ENCODE data around the gene HOMER2.
"Not testable (repeated sequence)": the region's sequence is repeated elsewhere in the genome, so short reads cannot be mapped to it uniquely, and the experiment has no call there.

HOMER2 gene

DNA sequence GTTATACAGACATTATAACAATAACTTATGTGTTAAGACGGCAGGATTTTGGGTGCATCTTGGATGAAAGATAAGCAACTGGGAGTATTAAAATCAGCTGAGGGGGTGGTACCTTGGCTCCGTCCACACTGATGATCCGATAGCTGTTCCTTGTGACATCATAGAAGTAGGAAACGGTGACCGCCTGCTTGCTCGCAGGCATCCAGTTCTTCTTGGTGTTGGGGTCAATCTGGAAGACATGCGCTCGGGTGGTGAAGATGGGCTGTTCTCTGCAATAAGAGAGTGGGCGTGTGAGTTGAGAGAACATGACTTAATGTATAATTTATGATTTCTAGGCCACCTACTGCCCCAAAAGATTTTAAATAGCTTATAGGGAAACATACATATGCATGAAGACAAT lies 59.9 kb downstream of the HOMER2 start:
- no peak for DNase-seq

DNA sequence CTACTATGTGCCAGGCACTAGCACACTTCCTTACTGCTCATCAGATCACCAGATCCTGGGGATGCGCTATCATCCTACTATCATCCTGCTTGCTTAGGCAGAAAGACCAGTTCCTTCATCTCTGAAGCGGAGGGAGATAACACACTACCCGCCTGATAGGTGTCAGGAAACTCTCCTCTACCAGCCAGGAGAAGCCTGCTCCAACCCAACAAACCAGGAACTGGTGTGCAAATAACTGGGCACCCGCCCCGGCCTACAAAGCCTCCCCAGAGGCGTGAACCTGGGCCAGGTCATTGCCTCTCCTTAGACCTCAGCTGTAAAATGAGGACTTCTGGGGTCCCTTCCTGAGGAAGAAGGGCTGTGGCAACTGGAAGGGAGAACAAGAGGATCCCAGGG lies 61.5 kb downstream of the HOMER2 start:
- DNase-seq, result no peak

- DNase-seq, result no peak
Observed at GRCh38 chr15:82890338-82890994, 62.1 kb downstream of the HOMER2 start.

DNA sequence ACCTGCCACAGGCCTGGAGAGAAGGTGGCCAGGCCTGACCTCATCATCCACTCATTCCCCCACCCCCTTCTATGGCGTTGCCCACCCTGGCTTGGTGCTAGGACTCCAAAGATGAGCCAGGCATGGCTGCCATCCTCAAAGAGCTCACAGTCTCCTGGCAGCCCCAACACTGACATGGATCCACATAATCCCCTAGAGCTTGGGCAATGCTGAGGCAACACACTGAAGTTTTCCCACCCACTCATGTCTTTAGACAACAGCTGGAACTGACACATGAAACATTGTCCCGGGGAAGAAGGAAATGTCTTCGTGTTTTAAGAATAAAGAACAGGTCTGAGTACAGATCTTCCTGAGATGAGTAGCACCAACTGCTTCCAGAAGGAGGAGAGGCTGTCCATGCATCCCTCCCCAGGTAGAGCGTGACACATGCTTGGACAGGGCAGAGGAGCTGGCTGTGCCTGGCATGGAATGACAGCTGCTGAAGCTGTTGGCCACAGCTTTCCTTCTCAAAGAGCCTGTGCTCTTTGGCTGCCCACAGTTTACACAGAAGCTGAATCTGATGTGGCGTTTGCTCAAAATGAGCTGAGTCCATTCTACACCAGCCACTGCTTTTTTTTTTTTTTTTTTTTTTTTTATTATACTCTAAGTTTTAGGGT lies 70.1 kb downstream of the HOMER2 start:
- no peak for DNase-seq

DNA sequence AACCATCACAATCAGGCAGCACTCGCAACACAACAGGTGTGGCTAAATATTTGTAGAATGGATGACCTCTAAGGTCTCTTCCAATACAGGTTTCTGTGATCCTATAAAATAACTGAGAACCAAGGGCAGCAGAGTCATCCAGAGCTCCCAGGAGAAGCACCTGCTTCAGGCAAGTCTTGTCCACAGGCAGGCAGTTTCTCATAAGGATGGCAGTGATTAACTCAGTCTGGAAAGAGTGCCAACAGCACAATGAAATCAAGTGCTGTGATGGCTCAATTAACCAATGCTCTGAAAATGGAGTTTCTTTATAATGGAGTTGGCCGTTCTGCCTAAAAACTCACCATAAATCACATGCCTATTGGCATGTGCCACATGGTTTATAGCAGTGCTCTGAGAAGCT lies 70.8 kb downstream of the HOMER2 start:
- DNase-seq, result no peak

DNA sequence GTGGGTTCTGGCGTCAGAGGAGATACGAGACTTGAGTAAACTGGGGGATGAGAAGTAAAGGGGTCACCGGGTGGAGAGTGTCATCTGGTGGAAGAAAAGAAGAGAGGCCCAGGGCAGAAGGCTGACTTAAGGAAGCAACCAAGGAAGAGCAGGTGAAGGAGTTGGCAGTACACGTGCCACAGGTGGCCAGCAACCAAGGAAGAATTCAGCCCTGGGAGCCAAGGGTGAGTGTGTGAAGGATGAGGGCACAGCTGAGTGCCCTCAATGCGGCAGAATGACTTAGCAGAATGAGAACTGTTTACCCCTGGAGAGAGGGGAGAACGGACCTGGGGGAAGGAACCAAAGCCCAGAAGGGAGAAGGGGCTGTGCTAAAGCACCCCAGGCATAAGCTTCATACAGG lies 71.8 kb downstream of the HOMER2 start:
- DNase-seq, result no peak

- no peak for DNase-seq
Observed at GRCh38 chr15:82878325-82878724, 74.2 kb downstream of the HOMER2 start.

- DNase-seq, result no peak
Observed at GRCh38 chr15:82877825-82878224, 74.7 kb downstream of the HOMER2 start.

GRCh38 chr15:82875411-82876003 lies 77.0 kb downstream of the HOMER2 start:
- DNase-seq, result no peak

- no peak for DNase-seq
Observed at GRCh38 chr15:82874961-82875360, 77.6 kb downstream of the HOMER2 start.

GRCh38 chr15:82874267-82874666 lies 78.3 kb downstream of the HOMER2 start:
- DNase-seq, result no peak

- no peak for DNase-seq
Observed at GRCh38 chr15:82873000-82873680, 79.4 kb downstream of the HOMER2 start.

DNA sequence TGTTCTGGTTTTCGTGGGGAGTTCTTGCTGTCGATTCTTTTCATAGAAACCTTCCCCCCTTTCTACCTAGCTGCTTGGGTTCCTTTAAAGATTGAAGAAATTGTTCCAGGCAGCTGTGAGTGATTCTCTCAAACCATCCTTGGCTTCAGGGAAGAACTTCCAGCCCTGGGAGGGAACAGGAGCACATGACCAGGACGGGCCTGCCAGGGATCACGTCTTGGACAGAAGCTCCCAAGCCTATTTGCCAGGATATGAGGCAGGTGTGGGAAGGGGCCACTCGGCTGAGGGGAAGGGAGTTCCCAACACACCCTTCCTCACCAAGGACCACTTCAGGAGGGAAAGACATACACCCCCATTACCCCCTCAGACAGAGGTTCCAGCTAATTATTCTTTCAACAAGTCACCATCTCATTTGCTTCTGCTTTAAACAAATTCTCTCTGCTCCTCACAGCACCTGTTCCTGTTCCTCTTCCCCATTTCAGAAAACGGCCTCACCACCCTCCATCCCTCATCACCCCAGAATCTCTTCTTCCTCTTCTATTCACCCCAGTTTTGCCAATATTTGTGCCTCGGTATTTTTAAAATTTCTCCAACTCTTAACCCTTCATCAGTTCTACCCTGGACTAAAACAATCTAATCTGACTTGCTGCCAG lies 80.6 kb downstream of the HOMER2 start:
- DNase-seq, result no peak

DNA sequence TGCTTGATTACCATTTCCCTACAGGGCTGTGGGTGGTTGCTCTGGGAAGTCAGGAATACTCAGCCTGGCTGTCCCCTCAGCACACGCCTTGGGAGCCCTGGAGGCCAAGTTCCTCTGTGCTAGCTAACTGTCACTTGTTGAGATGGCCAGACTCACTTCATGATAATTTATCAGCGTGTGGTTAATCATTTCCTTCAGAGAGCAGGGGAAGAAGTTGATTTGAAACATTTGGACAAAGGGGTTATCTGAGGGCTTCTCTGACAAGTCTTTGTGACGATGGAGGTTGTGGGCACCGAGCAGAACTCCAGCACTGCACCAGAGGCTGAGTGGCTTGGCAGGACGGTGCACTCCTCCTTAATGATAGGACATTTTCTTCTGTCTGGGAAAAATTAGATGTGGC lies 81.2 kb downstream of the HOMER2 start:
- no peak for DNase-seq

DNA sequence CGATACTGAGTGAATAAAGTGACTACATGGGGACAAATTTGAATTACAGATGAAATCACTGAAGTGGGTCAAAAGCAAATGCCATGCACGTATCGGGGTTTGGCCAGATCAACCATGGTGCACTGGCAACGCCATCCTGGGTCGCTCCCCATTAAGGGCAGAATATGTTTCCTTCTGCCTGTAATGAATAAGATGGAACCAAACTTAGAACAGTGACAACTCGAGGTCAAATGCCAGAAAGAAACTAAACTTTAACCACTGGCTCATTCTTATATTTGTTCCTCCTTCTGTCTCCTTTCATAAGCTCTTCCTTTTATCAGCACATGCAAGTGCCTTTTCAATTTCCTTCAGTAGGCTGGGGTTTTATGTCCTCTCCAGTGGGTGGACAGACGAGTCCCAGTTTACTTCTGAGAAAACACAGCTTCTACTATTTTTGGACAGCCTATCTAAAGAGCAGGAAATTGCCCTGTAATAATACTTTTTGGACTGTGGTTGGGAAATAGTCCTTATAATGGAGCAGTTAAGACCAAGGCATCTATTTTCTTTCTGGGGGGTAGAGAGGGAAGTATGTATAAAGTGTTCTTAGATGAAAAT lies 81.7 kb downstream of the HOMER2 start:
- DNase-seq, result no peak

- not testable (repeated sequence) for DNase-seq
Observed at GRCh38 chr15:82865981-82866380, 86.5 kb downstream of the HOMER2 start.

GRCh38 chr15:82865581-82865980 lies 86.9 kb downstream of the HOMER2 start:
- not testable (repeated sequence) for DNase-seq

- no peak for DNase-seq
Observed at GRCh38 chr15:82864967-82865366, 87.6 kb downstream of the HOMER2 start.

DNA sequence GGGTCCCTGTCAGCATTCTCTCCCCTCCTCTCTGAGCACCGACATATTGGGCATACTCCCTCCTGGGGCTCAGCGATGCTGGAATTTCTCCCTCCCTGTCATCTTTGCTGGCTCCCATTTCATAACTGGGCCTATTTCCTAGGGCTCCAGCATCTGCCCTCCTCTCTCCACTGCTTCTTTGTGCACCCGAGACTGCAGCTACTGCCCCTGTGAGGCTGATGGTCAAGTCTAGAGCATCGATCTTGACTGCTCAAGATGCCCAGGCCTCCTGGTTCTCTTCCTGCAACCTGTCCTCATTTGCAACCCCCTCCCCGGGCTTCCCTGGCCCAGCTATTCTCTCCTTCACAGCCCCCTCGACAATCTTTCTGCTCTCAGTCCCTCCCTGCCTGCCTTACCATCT lies 89.6 kb downstream of the HOMER2 start:
- no peak for DNase-seq

DNA sequence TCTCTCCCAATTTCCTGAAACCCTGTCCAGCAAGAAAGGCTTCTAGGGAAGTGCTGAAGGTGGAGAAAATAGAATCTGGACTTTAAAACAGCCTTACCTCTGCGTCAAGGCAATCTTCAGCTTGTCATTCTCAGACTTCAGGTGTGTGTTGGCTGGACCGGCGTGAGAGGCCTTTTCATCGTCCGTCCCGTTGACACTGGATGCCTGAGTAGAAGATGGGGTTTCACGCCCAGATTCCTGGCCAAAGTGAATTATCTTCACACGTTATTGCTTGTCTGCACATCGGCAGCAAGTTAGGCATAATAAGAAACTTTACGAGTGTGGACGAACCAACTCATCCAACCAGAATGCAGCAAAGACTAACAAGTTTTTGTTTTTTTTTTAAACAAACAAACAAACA lies 93.6 kb downstream of the HOMER2 start:
- no peak for DNase-seq

DNA sequence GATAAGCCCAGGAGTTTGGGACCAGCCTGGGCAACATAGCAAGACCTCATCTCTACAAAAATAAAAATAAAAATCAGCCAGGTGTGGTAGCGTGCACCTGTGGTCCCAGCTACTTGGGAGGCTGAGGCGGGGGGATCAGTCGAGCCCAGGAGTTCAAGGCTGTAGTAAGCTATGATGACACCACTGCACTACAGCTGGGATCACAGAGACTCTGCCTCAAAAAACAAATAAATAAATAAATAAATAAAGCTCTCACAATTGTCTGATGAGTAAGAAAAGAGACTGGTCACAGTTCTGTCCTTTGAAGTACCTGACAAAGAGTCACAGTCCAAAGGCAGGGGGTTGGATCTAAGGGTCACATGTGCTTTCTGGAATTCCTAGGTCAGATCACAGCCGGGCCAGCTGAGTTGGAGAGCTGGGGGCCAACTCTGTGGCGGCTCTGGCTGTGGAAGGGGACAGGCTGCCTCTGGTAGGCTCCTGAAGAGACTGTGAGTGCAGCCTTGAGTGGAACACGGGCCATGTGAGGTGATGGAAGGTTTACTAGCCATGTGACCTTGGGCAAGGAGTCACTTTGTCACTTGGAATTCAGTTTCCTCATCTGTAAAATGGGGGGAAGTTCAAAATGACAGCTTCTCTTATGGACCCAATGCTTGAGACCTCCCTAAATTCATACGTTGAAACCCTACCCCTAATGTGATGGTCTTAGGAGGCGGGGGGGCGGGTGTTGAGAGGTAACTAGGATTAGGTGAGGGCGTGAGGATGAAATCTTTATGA lies 95.9 kb downstream of the HOMER2 start:
- no peak for DNase-seq
